Peyer's patch (tissue), 4 donors: Measurements from ENCODE around the gene AADACL2.

Experiments used
- CTCF ChIP-seq, 6 experiments: fragments of 450-650 bp in 4 of 6; fragments of 200-600 bp in 2 of 6; sonication (generic) in 1 of 6; IDR thresholded peaks; one replicate each; pipeline ENCODE4 v1.5.1; 2017 to 2019; ENCODE audit warnings: antibody characterized with exemption in 6 of 6, mild to moderate bottlenecking in 3 of 6, moderate library complexity in 1 of 6
- POLR2A ChIP-seq, 2 donors: fragments of 450-650 bp; IDR thresholded peaks; one replicate each; pipeline ENCODE4 v1.5.1; 2017; ENCODE audit warnings: antibody characterized with exemption in 2 of 2, mild to moderate bottlenecking in 2 of 2, moderate library complexity in 2 of 2

GRCh38 chr3:151709847-151710246 is 23.9 kb upstream of the AADACL2 start:
- no peak for TF ChIP-seq CTCF (IDR thresholded peaks at IDR 0.05)
- TF ChIP-seq POLR2A (IDR thresholded peaks at IDR 0.05), result no peak
